SK-N-MC (cell line): Measurements from ENCODE around the gene ADAMTS12.

Source experiments
- EZH2 ChIP-seq: fragments of 200-600 bp; sonication (generic); IDR thresholded peaks from one replicate; pipeline ENCODE4 v1.6.1; 2017; ENCODE audit warnings: antibody characterized with exemption
- FOXP2 ChIP-seq: optimal IDR thresholded peaks from 2 replicates; pipeline ENCODE3; 2011; ENCODE audit warnings: mild to moderate bottlenecking, moderate library complexity; ENCODE audit not compliant: insufficient read depth; ENCODE audit errors: extremely low read length, control extremely low read depth
- POLR2AphosphoS5 ChIP-seq: IDR thresholded peaks from 2 replicates; pipeline ENCODE4 v1.6.1; 2012; ENCODE audit warnings: mild to moderate bottlenecking, low read depth, low read length, borderline replicate concordance

DNA sequence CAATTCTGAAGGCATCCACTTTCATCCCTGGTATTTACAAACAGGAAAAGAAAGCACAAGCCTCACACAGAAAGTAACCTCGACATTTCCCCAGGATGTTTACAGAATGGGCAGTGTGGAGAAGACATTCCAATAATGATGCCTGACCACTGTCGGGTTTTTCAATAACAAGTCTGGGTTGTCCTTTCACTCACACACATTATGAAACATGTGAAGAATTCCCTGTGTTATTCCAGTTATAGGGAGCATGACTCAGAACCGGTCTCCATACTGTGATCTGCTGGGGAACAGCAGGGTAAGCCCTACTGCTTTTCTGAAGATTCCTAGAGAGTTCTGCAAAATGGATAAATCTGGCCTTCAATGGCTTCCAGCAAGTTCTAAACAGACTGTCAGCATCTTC is 155.3 kb downstream of the ADAMTS12 start:
- TF ChIP-seq EZH2 = no peak
- TF ChIP-seq POLR2AphosphoS5 = no peak
- no peak for TF ChIP-seq FOXP2
